Measurements from ENCODE around the gene PUSL1. TPM values are rescaled to one million over a fixed set of nuclear protein-coding genes. Genes with fewer than 3 reads are reported as not detected.

The PUSL1 gene
- total RNA-seq, 1 donor from 2014 or later = 8.4 TPM

DNA sequence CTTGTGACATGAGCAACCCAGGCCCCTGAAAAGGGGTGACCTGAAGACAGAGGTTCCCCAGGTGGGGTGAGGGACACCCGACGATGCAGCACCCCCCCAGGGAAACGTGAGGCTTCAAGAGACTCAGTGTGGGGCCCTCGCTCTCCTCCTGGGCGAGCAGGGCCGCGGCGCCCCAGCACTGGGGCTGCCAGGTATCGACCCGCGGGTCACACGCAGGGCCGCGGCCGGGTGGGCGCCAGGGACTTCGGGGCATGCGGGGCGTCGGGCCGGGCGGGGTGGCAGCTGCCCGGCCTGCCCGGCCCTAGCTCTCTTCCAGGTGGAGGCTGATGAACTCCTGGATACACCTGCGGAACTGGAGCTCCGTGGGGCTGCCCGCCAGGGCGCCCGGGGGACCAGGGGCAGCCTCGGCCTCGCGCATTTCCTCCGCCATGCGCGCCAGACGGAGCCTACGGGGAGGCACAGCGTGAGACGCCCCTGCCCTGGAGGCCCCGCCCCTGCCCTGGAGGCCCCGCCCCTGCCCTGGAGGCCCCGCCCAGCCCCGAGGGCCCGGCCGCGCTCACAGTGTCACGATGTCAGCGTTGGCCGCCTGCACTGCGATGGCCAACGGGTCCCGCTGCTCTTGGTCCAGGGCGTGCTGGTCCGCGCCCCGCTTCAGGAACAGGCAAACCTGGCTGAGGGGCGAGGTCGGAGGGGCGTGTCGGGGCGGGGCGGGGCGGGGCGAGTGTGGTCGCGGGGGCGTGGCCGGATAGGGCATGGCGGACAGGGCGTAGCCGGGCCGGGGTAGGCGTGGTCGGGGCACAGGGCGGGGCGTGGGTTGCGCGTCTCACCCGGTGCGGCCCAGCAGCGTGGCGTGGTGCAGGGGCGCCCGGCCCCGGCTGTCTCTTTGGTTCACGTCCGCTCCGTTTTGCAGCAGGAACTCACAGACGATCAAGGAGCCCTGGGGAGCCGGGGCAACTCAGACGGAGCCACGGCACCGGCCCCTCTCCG, 14.8 kb upstream of the PUSL1 start:
- no peak for DNase-seq (ENCODE audit: low spot score)
- no peak for ATAC-seq

DNA sequence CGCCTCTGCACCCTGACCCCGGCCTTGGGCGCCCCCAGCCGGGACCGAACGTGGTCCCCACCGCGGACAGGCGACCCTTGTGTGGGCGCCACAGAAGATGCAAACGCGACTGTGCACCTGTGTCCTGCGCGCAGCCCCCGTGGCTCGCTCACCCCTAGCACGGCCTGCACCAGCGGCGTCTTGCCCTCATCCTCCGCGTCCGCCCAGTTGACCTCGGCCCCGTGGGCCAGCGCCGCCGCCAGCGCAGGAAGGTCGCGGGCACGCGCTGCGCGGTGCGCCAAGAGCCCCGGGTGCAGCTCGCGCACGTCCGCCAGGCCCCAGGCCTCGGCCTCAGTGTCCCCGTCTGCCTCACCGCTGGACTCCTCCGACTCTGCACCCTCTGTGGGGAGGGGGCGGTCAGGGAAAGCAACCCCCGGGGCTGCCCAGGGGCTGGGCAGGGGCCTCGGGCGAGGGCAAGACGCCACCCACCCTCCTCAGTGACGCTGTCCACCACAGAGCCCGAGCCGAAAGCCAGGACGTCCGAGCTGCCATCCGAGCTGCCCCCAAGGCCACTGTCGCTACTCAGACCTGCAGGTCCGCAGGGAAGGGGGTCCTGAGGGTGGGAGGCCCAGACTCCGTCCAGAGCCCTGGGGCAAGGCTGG, 14.0 kb upstream of the PUSL1 start:
- no peak for ATAC-seq

DNA sequence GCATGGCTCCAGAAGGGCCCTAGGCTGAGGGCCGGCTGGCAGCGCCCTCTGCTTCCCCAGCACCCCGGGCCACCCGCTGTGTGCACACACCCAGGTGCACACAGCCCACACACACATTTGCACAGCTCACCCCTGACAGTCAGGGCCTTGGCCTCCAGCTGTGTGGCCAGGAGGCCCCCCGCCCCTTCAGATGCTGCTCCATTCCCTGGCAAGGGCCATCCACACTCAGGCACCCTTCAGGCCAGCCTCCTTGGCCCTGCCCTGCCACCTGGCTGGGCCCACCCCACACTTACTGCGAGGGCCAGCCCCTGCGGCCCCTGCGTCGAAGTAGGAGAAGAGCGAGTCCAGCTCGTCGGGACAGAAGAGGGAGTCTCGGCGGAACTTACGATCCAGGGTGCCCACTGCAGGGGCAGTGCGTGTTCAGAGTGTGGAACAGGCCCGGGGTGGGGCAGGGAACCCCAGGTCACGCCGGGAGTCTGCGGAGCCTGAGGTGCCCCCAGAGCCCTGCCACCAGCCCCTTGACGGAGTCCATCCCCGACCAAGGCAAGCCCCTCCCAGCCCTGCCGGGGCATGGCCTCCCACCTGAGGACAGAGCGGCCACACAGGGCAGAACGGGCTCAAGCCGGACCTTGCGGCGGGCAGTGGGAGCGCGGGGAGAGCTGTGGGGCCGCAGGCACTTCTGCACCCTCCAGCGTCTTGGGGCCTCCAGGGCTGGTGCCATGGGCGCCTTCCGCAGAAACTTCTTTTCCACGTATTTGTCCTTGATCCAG, 13.1 kb upstream of the PUSL1 start:
- ATAC-seq (no peak), DNase-seq (ENCODE audit: low spot score) (no peak)

More for the DNA sequence above, 14.0 kb upstream of the PUSL1 start:
- DNase-seq (ENCODE audit: low spot score) = no peak

DNA sequence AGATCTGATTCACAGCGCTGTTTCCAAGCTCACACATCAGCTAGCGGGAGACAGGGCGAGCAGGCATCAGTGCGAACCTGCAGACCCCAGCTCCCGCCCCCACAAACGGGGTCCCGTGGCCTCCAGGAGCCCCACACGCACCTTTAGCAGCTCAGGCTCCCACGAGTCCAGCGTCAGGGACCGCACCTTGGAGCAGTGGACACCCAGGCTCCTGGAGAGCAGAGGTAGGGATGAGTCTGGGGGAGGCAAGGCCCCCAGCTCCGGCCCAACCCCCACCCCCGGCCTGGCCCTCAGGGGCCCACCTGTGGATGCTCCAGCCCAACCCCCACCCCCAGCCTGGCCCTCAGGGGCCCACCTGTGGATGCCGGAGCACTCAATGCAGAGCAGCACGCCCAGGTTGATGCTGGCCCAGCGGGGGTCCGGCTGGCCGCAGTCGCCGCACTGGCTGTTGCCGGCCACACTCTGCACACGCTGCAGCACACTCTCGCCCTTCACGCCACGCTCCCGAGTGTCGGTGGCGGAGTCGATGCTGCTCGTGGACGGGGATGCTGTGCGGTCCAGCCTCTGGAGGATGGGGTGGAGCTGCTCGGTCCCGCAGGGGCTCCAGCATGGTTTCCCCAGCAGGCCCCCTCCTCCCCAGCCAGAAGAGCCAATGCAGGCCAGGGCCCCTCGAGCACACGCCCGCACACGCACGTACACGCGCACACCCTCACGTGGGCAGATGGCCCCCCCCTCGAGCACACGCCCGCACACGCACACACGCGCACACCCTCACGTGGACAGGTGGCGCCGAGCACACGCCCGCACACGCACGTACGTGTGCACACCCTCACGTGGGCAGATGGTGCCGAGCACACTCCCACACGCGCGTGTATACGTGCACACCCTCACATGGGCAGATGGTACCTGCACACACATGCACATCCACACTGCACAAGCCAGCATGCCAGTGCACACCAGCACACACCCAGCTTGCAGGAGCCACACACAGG, 12.0 kb upstream of the PUSL1 start:
- ATAC-seq (no peak), DNase-seq (ENCODE audit: low spot score) (no peak)

DNA sequence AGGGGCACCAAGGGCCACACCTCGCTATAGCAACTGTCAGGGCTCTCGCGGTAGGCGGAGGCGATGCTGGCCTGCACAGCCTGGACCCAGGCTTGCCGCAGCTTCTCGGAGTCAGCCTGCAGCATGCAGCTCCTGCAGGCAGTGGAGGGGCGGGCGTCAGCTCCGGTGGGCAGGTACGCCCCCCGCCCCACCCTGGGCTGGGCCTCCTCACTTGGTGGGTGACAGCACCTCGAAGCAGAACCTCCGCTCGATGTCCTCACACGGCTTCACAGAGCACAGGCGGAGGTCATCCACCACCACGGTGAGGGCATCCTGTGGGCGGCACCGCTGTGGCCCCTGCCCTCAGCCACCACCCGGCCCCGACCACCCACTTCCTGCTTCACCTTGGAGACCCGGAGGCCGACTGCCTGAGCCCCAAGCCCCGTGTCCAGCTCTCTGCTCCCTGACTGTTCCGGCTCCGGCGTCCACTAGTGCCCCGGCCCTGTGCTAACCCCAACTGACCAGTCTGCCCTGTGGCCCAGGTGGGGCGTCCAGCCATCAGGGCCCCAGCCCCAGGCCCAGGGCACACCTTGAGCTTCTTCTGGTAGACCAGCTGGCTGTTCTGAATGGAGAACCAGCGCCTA, 10.5 kb upstream of the PUSL1 start:
- no peak for ATAC-seq
- DNase-seq (ENCODE audit: low spot score) = no peak

DNA sequence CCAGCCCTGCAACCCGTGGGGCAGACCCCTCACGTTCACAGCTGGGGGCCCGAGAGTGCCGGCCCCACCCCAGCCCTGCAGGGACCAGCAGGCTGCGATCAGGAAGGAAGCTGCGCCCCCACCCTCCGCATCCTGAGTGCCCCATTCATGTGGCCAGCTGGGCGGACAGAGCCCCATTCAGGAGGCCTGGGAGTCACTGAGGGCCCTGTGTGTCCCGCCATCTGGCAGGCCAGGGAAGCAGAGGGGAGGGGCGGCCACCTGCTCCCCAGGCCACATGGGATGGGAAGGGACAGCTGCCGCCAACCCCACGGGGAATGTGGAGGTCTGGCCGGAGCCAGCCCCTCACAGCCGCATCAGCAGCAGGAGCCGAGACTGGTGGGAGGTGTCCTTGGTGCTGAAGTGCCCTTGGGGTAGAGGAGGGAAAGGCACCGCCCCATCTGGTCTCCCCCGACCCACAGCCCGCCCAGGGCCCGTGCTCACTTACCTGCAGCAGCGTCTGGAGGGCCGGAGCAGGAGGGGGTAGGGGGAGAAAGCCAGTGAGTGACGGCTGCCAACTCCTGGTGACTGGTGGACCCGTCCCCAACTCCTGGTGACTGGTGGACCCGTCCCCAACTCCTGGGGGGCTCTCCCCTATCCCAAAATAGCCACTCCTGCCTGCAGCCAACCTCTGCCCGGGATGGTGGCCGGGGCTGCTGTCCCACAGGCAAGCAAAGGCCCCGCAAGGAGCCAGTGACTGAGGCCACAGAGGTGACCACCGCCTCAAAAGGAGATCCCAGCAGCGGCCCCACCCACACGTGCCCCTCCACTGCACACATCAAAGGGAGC, 9.3 kb upstream of the PUSL1 start:
- DNase-seq (ENCODE audit: low spot score) (no peak), ATAC-seq (peak; percentile 3)

DNA sequence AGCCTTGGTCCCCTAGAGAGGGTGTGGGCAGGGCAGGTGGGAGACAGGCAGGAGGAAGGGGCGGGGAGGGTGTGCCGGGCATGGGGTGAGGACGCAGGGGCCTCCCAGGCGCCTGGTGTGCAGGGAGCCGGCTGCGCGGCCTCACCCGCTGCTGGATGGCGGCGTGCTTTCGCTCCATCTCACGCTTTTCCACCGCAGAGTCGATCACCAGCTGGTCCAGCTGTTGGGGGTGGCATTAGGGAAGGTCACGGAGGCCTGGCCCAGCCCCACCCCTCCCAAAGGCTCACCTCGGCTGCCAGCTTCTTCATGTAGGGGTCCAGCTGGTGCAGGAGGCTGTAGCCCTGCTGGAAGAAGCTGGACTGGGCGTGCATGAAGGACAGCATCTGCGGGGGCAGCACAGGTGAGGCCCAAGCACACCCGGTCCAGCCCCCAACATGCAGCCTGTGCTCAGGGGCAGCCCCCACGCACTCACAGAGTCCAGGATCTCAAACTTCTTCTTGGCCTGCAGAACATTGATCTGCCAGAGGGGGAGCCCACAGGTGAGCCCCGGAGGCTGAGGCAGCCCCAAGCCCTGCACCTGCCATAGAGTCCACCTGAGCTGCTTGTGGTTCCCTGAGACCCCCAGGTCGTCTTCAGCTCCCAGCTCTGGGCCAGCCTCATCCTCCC, 8.6 kb upstream of the PUSL1 start:
- ATAC-seq (peak; percentile 9), DNase-seq (ENCODE audit: low spot score) (no peak)

DNA sequence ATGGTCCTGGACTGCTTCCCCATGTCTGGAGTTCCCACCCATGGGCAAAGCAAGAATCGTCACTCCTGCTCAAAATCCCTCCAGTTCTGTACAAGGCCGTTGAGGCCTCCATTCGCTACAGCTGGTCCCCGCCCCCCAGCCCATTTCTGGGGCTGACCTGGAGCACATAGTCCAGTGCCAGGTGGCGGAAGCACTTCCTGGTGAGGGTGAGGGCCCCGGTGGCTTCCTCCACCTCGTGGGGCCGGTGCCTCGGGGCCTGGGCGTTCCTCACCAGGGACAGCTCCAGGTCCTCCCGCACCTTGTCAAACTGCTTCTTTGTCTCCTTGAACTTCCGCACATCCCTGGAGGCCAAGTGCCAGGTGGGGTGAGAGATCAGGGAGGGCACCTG, 8.1 kb upstream of the PUSL1 start:
- no peak for DNase-seq (ENCODE audit: low spot score)

DNA sequence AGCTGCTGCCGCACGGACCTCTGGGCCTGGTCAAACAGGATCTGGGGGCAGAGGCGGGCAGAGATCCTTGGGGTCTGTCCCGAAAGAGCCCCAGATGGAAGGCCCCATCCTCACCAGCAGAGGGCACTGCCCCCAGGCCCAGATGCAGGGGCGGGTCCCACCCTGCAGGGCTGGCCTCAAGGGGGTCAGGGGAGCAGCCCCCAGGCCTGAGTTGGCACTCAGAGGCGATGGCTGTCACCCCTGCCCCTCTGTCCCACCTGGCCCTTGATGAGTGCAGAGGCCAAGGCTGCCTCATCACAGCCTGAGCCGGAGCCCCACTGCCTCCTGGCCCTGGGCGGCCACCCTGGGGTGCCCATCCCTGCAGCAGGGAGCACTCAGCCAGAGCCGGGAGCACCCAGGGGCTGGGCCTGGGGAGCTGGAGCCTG, 6.4 kb upstream of the PUSL1 start:
- ATAC-seq = no peak

More for the DNA sequence above, 8.1 kb upstream of the PUSL1 start:
- ATAC-seq = no peak

DNA sequence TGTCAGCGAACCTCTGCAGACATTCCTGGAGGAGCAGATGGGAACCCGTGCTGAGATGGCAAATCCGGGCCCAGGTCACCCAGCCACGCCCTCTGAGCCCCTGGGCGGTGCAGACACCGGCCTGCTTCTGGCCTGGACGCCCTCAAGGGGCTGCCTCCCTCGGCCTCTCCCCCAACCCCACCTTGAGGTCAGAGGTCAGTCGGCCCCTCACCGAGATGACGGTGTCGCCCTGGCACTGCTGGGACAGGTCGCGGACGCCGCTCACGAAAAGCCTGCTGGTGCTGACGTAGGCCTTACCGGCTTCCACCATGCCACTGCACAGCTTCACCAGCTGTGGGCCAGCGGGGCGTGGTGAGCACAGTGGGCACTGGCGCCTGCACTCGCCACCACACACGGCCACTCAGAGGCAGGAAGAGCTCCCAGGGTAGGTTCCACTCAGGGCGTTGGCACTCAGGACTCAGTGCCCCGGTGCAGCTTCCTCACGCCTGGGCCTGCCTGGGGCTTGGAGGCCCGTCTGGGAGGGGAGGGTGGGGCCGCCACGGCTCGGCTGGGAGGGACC, 5.4 kb upstream of the PUSL1 start:
- no peak for DNase-seq (ENCODE audit: low spot score)

More for the DNA sequence above, 6.4 kb upstream of the PUSL1 start:
- no peak for DNase-seq (ENCODE audit: low spot score)

DNA sequence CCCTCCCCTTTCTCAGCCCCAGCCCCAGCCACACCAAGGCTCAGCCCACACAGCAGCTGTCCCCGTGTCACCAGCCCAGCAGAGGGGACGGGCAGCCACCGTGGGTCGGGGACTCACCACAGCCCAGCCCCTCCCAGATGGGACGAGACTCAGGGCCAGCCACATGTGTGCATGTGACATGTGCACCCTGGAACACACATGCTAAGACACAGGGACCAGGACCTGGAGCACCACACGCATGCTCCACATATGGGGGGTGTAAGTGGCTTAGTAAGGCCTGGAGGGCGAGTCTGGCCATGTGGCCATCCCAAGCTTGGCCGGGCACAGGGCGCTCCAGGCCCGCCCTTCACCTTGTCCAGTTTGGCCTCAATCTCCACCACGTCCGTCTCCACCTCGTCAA, 4.7 kb upstream of the PUSL1 start:
- ATAC-seq (no peak), DNase-seq (ENCODE audit: low spot score) (no peak)

More for the DNA sequence above, 5.4 kb upstream of the PUSL1 start:
- no peak for ATAC-seq

DNA sequence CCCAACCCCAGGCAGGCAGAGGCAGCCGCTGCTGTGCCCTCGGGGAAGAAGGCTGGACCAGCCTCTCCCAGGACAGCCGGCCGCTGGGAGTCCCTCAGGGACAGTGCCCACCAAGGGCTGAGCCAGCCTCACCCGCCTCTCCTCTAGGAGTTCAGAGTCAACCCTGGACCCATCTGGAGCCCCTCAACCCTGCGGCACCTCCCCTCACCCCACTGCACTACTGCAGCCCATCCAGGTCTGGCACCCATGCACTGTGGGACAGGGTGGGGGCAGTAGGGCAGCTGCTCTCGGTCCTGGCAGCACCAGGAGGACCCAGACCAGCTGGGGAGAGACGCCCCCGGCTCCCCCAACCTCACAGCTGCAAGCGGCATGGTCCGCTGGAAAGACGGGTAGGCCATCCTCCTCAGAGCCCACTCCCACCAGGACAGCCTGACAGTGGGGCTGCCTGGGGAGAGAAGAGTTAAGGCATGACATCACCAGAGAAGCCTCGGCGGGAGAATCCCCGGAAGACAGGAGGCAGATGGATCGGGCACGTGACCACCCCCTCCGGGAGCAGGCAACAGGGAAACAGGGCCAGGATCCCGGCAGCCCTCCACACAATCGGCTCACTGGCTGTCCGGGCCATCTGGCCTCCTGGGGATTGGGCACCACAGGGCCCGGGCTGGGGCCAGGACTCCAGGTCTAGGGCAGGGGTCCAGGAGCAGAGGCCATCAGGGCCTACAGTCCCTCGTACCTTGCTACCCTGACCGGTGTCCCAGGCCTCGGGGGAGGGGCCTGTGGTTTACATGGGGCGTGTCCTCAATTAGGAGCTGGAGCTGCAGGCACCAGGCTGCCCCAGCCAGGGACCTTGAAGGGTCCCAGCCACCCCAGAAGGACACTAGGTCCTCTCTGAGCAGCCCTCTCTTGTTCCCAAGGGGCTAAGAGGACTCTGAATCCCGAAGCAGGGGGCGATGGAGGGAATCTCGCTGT, 3.8 kb upstream of the PUSL1 start:
- DNase-seq (ENCODE audit: low spot score) (peak; percentile 68), ATAC-seq (no peak)

DNA sequence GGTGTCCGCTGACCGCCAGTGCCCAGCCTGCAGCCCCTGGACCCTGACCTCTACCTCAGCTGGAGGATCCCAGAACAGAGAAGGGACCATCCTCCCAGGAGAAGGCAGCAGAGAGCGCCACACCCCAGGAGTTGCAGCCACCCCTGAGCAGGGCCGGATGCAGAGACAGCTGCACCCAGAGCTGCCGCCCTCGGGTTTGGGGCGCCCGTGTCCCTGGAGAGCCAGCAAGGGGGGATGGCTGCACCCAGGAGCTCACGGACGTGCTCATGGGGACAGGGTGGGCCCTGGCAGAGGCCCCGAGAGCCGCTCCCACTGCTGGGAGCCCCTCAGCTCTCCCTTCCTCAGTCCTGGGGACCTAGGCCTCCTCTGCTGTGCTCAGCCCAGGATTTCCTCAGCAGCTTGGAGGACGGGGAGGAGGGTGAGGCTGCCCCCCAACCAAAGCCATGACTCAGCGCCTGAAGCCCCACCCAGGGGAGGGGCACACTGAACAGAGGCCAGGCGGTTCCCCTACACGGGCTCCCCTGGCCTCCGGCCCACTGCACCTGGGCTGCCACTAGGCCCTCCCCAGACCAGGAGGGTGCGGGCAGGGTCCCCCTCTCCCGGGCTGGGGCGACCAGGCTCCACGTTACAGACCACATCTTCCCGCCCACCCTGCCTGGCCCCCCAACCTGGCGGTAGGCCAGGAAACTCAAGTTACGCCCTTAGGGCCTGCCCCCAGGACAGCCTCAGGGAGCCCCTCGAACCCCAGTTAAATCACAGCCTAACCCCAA, 2.9 kb upstream of the PUSL1 start:
- ATAC-seq (no peak), DNase-seq (ENCODE audit: low spot score) (no peak)

DNA sequence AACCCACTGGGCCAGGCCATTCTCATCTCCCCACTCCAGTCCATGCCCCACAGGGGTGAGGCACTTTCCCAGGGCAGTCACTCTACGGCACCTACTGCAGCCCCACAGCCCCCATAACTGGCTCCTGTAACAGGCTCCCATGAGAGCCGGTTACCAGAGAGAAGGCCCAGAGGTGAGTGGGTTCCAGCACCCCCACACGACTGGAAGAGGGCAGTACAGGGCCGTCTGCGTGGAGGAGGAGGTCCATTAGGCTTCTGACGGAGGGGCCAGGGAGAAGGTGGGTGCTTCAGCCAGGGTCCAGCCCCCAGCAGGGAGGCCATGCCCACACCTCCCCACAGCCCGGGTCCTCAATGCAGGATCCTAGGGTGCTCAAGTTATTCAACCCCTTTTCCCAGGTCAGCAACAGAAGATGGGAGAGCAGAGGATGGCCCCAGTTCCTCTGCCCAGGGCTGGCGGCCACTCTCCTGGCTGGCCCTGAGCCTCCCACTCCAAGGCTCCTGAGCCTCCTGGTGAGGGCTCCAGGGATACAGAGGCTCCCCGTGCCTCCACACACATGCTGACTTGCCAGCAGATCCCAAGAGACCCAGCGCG, 2.2 kb upstream of the PUSL1 start:
- ATAC-seq = no peak

DNA sequence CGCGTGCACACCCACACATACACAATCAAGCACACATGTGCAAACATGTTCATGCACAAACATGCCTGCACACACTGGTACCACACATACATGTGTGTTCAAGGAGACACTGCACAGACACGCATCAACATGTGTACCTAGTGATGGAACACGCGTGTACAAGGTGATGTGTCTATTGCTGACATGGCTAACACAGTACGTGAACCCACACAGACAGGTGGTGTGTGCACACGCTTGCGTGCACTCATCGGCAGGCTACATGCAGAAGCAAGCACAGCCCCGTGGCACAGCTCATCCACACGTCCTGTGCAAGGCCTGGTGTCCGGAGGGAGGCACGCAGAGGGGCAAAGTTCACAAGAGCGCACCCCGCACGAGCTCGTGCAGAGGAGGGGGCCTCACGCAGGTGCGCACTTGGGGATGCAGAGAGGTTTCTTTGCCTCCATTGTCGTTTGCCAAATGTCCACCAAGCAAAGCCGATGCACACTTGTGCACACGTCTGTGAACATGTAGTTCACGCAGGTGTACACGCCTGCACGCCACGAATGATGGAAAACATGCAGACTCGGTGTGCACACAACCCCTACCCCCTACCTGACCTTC, 1.6 kb upstream of the PUSL1 start:
- ATAC-seq = no peak
- no peak for DNase-seq (ENCODE audit: low spot score)

More for the DNA sequence above, 2.2 kb upstream of the PUSL1 start:
- DNase-seq (ENCODE audit: low spot score) = no peak

Data from left lobe of liver (tissue), 2 donors.